Fibroblast of mammary gland (primary cell): ENCODE measurements around the gene KCNQ5.
A peak's percentile ranks its signal among the peaks of the same experiment; 100 is the strongest.

Experiments used
- DNase-seq: peaks from one replicate; pipeline ENCODE4 v3.0.0-alpha.2; 2010; ENCODE audit warnings: low read depth
- H3K4me3 ChIP-seq: 2 replicates; pipeline ENCODE4 v1.5.1; 2011; ENCODE audit warnings: low read depth, mild to moderate bottlenecking, low read length, moderate library complexity; ENCODE audit not compliant: control insufficient read depth
- CTCF ChIP-seq: conservative IDR thresholded peaks from 2 replicates; pipeline ENCODE4 v1.5.1; 2011; ENCODE audit warnings: low read depth, low read length, inconsistent platforms; ENCODE audit not compliant: control insufficient read depth, insufficient read depth

Gene KCNQ5

GRCh38 chr6:72783035-72783434 lies 161.2 kb downstream of the KCNQ5 start:
- no peak for DNase-seq
- no peak for TF ChIP-seq CTCF
- H3K4me3 ChIP-seq: no peak overlapping the region

- no peak for DNase-seq
- no peak for TF ChIP-seq CTCF
- no peak overlapping the region for H3K4me3 ChIP-seq
Observed at GRCh38 chr6:72783666-72784065, 161.8 kb downstream of the KCNQ5 start.

- no peak for TF ChIP-seq CTCF
- DNase-seq: no peak
- H3K4me3 ChIP-seq: no peak overlapping the region
Observed at GRCh38 chr6:72784071-72784470, 162.2 kb downstream of the KCNQ5 start.

- TF ChIP-seq CTCF: no peak
- peak; percentile 61 for DNase-seq
- no peak overlapping the region for H3K4me3 ChIP-seq
Observed at GRCh38 chr6:72784581-72784980, 162.7 kb downstream of the KCNQ5 start.

GRCh38 chr6:72787391-72788031 lies 165.6 kb downstream of the KCNQ5 start:
- DNase-seq: peak; percentile 82
- no peak for TF ChIP-seq CTCF

GRCh38 chr6:72788188-72788587 lies 166.3 kb downstream of the KCNQ5 start:
- no peak overlapping the region for H3K4me3 ChIP-seq
- TF ChIP-seq CTCF: no peak
- DNase-seq: peak; percentile 73

More at GRCh38 chr6:72787391-72788031, 165.6 kb downstream of the KCNQ5 start:
- H3K4me3 ChIP-seq: no peak overlapping the region

- TF ChIP-seq CTCF: no peak
- no peak for DNase-seq
- no peak overlapping the region for H3K4me3 ChIP-seq
Observed at GRCh38 chr6:72789145-72789544, 167.3 kb downstream of the KCNQ5 start.
